GM12892 (cell line): ENCODE data around the gene EMILIN2.

ENCODE experiments used
- POLR2A ChIP-seq: IDR thresholded peaks from 2 replicates; pipeline ENCODE4 v1.6.1; 2011; ENCODE audit warnings: low read depth, low read length, control low read depth
- POLR2AphosphoS5 ChIP-seq: IDR thresholded peaks from 2 replicates; pipeline ENCODE4 v1.6.1; 2011; ENCODE audit warnings: low read depth, low read length, control low read depth
- TAF1 ChIP-seq: IDR thresholded peaks from 2 replicates; pipeline ENCODE4 v1.6.1; 2011; ENCODE audit warnings: low read depth, mild to moderate bottlenecking, control low read depth, low read length, borderline replicate concordance

GRCh38 chr18:2953935-2954653 is 107.3 kb downstream of the EMILIN2 start:
- TF ChIP-seq POLR2AphosphoS5 (no peak), POLR2A (no peak), TAF1 (no peak)
